Vagina (tissue), 2 donors: Measurements from ENCODE around the gene NDUFA11.

Experiments
- POLR2A ChIP-seq, 2 donors: fragments of 450-650 bp; IDR thresholded peaks; one replicate each; pipeline ENCODE4 v1.6.1; 2017; ENCODE audit warnings: antibody characterized with exemption in 2 of 2, mild to moderate bottlenecking in 2 of 2, moderate library complexity in 2 of 2
- POLR2AphosphoS5 ChIP-seq, 2 donors: sonication (generic); formaldehyde crosslinking; IDR thresholded peaks; one replicate each; pipeline ENCODE4 v1.9.0; 2017; ENCODE audit warnings: antibody characterized with exemption in 2 of 2, mild to moderate bottlenecking in 2 of 2, low read depth in 1 of 2; ENCODE audit not compliant: insufficient read depth in 1 of 2
- TF ChIP-seq, protein P1 (sequence below), 3 experiments: fragments of 450-650 bp in 2 of 3; fragments of 200-600 bp in 1 of 3; sonication (generic) in 1 of 3; IDR thresholded peaks; one replicate each; pipeline ENCODE4 v1.5.1; 2017 to 2019; ENCODE audit warnings: antibody characterized with exemption in 3 of 3, mild to moderate bottlenecking in 2 of 3, moderate library complexity in 2 of 3

DNA sequence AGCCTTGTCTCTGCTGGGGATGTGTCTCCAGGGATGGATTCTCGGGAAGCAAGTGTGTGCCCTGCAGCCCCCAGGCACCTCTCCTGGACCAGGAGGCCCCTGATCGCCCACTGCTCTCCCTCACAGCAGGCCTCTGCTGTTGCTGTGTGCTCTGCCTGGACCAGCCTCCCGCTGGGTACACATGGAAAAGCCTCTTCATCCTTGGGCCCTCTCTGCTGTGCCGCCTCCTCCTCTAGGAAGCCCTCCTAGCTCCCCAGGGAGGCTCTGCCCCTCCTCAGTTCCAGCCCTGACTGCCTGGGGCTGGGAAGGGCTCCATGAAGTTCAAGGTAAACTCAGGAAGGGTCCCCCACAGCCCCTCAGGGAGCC lies 12.0 kb downstream of the NDUFA11 start:
- TF ChIP-seq POLR2AphosphoS5 (IDR thresholded peaks at IDR 0.05; ENCODE audit: insufficient read depth in 1 of 2, low read depth in 1 of 2) (peak in 1 of 2 donors; percentile 3), POLR2A (IDR thresholded peaks at IDR 0.05) (no peak)
- TF ChIP-seq, protein P1, sequence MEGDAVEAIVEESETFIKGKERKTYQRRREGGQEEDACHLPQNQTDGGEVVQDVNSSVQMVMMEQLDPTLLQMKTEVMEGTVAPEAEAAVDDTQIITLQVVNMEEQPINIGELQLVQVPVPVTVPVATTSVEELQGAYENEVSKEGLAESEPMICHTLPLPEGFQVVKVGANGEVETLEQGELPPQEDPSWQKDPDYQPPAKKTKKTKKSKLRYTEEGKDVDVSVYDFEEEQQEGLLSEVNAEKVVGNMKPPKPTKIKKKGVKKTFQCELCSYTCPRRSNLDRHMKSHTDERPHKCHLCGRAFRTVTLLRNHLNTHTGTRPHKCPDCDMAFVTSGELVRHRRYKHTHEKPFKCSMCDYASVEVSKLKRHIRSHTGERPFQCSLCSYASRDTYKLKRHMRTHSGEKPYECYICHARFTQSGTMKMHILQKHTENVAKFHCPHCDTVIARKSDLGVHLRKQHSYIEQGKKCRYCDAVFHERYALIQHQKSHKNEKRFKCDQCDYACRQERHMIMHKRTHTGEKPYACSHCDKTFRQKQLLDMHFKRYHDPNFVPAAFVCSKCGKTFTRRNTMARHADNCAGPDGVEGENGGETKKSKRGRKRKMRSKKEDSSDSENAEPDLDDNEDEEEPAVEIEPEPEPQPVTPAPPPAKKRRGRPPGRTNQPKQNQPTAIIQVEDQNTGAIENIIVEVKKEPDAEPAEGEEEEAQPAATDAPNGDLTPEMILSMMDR (IDR thresholded peaks at IDR 0.05) = no peak
